Endometrium (tissue), 2 donors: ENCODE data around the gene RNF130.
"Not testable (repeated sequence)": the region's sequence is repeated elsewhere in the genome, so short reads cannot be mapped to it uniquely, and the experiment has no call there.

Experiments used
- FAIRE-seq: peaks from 2 replicates; lab custom pipeline; 2012; peaks lifted over from hg19 to GRCh38; lab: Jason Lieb, UNC
- donor health status: control.
- donor health status: control.

RNF130 gene

DNA sequence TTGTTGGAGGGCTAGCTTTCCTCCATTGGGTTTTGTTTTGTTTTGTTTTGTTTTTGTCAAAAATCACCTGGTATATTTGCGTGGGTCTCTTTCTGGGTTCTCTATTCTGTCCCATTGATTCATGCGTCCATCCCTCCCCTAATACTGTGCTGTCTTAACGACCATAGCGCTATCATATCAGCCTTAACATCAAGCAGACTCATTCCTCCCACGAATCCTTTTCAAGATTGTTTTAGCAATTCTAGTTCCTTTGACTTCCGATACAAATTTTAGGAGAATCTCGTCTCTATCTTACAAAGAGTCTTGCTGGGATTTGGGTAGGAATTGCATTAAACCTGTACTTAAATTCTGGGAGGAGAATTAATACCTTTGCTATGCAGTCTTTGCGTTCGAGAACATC lies 31.1 kb upstream of the RNF130 start:
- no peak for FAIRE-seq

- FAIRE-seq, result no peak
These were observed 30.0 kb upstream of the RNF130 start for GRCh38 chr5:180101451-180102105.

- no peak for FAIRE-seq
These were observed 29.3 kb upstream of the RNF130 start for GRCh38 chr5:180100621-180101450.

- no peak for FAIRE-seq
These were observed 28.4 kb upstream of the RNF130 start for GRCh38 chr5:180099733-180100611.

DNA sequence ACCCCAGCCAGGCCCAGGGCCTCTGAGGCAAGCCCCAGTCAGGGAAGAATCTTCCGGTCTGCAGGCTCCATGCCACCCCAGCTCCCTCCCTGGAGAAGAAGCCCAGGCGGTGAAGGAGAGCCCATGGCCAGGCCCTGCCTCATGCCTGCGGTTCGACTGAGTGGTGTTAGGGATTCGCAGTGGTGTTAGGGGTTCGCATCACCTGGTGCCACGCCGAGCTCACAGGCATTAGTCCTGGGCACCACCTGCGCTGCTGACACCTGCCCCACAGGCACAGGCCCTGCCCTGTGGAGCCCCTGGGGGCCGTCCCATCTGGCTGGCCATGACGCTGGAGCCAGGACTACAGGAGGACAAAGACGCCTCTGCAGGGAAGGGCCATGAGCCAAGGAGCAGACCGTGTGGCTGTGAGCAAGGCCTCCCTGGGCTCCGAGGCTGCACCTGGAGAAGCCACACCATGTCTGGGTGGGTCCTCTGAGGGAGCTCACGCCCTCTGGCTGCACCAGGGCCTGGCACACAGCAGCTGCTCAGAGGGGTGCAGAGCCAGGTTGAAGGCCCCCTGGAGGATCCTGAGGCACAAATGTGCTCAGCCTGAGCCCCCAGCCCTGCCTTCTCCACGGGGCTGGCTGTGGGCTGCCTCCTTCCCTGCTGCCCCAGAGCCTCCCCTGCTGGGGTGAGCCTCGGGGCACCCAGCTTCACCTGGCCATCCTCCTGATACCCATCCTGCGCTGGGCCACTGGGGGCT lies 27.6 kb upstream of the RNF130 start:
- FAIRE-seq, result no peak

GRCh38 chr5:180098526-180098925 lies 27.0 kb upstream of the RNF130 start:
- FAIRE-seq, result no peak

DNA sequence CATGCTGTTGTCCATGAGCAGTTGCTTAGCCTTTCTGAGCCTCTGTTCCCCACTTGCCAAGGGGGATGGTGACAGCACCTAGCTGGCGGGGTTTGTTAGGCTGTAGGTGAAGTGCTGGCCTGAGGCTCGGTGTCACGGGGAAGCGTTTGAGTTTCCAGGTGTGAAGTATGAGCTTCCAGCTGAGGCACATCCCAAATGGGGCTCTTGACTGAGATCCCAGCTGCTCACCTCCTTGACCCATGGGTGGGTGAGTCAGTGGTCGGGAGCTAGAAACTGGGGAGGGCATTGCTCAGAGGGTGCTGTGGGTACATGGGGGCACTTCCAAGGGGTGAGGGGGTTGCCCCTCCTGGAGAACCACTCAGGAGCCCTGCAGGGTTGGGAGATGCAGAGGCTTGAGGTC lies 26.4 kb upstream of the RNF130 start:
- no peak for FAIRE-seq

DNA sequence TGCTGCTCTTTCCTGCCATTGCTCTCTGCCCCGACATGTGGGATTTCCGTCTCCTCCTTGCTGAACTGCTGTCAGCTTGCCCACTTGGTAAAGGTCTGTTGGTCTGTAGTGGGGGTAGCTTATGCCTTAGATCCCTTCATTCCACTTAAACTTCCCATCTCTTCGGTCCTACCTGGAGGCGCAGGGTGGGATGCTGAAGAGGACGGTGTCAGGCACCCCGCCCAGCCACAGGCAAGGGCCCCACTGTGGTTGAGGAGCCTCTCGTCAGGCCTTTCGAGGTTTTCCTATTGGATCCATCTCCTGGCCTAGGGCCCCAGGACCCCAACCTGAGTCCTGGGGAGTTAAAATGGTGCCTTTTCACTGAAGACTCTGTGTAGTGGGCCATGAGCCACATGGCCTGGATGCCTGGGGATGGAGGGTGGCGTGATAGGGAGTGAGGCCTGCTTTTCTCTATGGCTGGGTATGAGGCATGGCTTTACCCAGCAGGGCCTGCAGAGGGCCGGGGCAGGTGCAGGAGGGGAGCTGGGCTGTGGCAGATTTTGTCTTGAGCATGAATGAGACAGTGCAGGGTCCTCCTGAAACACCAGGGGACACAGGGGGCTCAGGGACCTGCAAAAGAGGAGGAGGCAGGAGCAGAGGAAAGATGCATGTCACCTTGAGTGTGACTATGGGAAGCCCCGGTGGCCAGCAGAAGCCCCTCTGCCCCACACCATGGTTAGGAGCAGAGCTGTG lies 25.8 kb upstream of the RNF130 start:
- no peak for FAIRE-seq

- FAIRE-seq, result no peak
These were observed 25.1 kb upstream of the RNF130 start for GRCh38 chr5:180096616-180097015.

DNA sequence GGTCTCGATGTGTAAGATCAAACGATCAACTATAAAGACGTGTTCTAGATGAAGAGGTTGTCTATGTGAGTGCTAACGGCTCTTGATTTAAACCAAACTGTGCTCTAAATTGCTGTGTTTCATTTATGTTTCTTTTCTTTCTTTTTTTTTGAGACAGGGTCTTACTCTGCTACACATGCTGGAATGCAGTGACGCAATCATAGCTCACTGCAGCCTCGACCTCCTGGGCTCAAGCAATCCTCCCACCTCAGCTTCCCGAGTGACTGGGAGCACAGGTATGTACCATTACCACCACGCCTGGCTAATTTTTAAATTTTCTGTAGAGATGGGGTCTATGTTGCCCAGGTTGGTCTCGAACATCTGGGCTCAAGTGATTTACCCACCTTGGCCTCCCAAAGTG lies 24.0 kb upstream of the RNF130 start:
- FAIRE-seq, result no peak

DNA sequence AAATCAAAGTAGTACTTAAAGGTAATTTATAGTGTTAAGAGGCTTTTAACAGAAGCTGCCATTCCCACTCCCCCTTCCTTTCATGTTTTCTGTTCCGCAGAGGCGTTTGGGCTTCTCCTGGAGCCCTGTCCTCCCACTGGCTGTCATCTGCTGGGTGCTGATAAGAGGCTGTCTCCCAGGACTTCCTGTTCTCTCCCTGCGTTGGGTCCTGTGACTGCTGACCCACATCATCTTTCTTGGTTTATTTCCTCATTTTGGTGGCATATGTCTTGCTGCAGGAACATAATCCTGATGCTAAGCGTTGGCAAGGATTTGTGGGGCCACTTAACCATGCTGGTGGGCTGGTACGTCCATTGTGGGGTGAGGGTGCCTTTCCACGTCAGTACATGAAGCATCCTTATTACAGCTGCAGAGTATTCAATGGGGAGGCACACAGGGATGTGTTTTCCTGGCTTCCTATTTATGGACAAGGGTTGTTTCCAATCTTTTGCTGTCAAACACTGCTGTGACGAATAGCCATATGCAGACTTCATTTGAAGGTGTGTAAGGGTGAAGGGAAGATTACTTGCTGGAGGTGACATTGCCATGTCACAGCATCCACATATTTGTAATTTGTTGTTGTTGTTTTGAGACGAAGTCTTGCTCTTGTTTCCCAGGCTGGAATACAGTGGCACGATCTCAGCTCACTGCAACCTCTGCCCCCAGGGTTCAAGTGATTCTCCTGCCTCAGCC lies 22.3 kb upstream of the RNF130 start:
- FAIRE-seq, result no peak

DNA sequence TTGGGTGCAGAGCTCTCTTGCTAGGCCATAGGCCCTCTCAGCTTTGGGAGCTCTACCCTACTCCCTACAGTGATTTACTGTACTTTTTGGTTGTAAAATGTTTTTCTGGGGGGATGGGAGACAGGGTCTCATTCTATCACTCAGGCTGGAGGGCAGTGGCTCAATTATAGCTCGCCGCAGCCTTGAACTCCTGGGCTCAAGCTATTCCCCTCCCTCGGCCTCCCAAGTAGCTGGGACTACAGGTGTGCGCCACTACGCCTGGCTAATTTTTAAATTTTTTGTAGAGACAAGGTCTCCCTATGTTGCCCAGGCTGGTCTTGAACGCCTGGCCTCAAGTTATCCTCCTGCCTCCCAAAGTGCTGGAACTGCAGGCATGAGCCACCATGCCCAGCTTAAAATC lies 21.7 kb upstream of the RNF130 start:
- no peak for FAIRE-seq

- no peak for FAIRE-seq
These were observed 19.4 kb upstream of the RNF130 start for GRCh38 chr5:180090769-180091546.

DNA sequence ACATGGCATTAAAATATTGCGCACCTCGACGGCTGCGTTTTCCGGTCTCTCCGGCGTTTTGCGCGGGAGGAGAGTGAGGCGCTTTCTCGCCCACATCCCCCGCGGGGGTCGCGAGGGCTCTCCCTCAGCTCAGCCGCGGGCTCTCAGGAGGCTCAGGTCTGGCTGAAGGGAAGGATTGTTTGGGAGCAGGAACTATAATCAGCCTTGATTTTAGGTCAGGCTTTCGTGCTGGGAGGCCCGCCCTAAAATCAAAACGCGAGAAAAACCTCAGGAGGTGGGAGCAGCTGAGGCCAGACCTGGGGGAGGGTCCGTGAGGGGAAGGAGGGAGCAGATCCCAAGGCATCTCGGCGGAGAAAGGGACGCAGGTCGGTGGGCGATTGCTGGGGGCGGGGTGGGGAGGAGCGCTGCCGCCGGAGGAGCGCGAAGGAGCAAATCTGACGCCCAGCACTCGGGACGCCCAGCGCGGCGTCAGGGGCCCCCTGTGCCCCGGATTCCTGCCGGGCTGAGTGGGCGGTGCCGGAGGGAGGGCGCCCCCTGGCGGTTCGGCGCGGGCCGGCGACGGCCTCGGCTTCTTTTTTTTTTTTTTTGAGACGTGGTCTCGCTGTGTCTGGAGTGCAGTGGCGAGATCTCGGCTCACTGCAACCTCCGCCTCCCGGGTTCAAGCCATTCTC lies 18.7 kb upstream of the RNF130 start:
- FAIRE-seq, result no peak

DNA sequence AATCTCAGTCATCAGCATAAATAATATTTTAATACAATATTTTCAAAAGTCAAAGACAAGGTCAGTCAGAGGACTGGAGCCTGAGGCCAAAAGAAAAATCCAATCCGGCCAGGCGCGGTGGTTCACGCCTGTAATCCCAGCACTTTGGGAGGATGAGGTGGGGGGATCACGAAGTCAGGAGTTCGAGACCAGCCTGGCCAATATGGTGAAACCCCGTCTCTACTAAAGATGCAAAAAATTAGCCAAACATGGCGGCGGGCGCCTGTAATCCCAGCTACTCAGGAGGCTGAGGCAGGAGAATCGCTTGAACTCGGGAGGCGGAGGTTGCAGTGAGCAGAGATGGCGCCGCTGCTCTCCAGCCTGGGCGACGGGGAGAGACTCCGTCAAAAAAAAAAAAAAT lies 18.1 kb upstream of the RNF130 start:
- not testable (repeated sequence) for FAIRE-seq

DNA sequence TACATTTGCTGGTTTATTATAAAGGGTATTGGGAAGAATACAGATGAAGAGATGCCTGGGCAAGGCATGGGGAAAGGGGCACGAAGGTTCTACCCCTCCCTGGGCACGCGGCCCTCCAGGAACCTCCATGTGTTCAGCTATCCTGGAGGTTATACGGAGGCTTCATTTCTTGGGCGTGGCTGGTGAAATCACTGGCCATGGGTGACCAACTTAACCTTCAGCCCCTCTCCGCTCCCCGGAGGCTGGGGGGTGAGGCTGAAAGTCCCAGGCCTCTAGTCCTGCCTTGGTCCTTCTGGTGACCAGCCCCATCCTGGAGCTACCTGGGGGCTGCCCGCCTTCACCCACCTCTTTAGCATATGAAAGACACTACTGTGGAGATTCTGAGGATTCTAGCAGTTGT lies 17.0 kb upstream of the RNF130 start:
- FAIRE-seq, result no peak

- no peak for FAIRE-seq
These were observed 15.3 kb upstream of the RNF130 start for GRCh38 chr5:180086816-180087399.

- no peak for FAIRE-seq
These were observed 14.3 kb upstream of the RNF130 start for GRCh38 chr5:180085837-180086236.
